Ovary (tissue), 3 donors: ENCODE data around the gene ETFA.

Experiments used
- CTCF ChIP-seq, 3 donors: fragments of 450-650 bp in 2 of 3; fragments of 200-600 bp in 1 of 3; IDR thresholded peaks; one replicate each; pipeline versions ENCODE4 v1.5.1 to v1.8.0; 2016 to 2022; ENCODE audit warnings: antibody characterized with exemption in 3 of 3, mild to moderate bottlenecking in 1 of 3
- EP300 ChIP-seq: sonication (generic); formaldehyde crosslinking; IDR thresholded peaks from one replicate; pipeline ENCODE4 v1.6.1; 2017; ENCODE audit warnings: antibody characterized with exemption
- POLR2A ChIP-seq: fragments of 450-650 bp; IDR thresholded peaks from one replicate; pipeline ENCODE4 v1.6.1; 2017; ENCODE audit warnings: antibody characterized with exemption, mild to moderate bottlenecking, moderate library complexity
- donor health status: DM: no; HTN: no; CAD: no.

GRCh38 chr15:76274821-76275220 lies 36.4 kb downstream of the ETFA start:
- TF ChIP-seq CTCF (IDR thresholded peaks at IDR 0.05) (no peak), EP300 (no peak), POLR2A (no peak)
